Measurements from ENCODE around the gene PARVA. TPM values are rescaled to one million over a fixed set of nuclear protein-coding genes. Genes with fewer than 3 reads are reported as not detected.

PARVA gene
- total and polyA plus RNA-seq, 2 of the 8 experiments (the other 6 are each of a cell fraction or from before 2014, with no cell fraction given) = 3.1 to 13.5 TPM

DNA sequence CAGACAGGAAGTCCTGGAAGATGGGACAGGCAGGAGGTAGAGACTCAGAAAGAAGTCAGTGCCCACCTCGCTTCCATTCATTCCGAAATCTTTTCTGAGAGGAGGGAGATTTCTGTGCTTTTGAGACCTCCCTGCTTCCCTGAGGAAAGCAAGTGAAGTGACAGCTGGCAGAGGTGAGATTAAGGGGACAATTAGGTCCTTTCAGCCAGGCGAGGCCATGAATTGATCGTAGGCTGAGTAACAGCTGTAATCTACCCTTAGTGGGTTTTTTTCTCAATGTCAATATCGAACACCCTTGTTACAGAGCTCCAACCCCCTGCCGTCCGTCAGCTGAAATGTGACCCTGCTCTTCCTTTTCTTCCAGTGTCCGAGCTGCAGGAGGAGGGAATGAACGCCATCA is 96.0 kb downstream of the PARVA start (continued):
- TF ChIP-seq EZH2 (IDR thresholded peaks at IDR 0.05; ENCODE audit: low read depth, low read length, severe bottlenecking) = no peak

Data from H1 (cell line).